ENCODE measurements around the gene CCR7. TPM values are rescaled to one million over a fixed set of nuclear protein-coding genes. Genes with fewer than 3 reads are reported as not detected.

Gene CCR7
- total RNA-seq, 4 donors from 2014 or later, result 0.11 TPM; not detected in 3

- TF ChIP-seq CTCF (IDR thresholded peaks at IDR 0.05 in 4 of 5, conservative IDR thresholded peaks at IDR 0.05 in 1 of 5), result no peak
- no peak for TF ChIP-seq POLR2A (IDR thresholded peaks at IDR 0.05)
- Histone ChIP-seq H3K36me3 (no peaks in the 10 kb centered on the region), H3K27ac (peak overlapping the region in 2 of 4 donors; percentile 33 to 70), H3K27me3 (no peaks in the 10 kb centered on the region), H3K9me3 (no peaks in the 10 kb centered on the region), H3K4me3 (no peak overlapping the region), H3K4me1 (no peaks in the 10 kb centered on the region)
- in situ Hi-C loops (cut with MboI; ENCODE audit: low sequenced_read_pairs in 4 of 4) (no loop called here), intact Hi-C loops (cut with DNase I; ENCODE audit: low total_unique reads) (no loop called here)
- no peak for ATAC-seq
- no peak for DNase-seq
These were observed 32.5 kb upstream of the CCR7 start for GRCh38 chr17:40597556-40598300.

- no peak for TF ChIP-seq CTCF (IDR thresholded peaks at IDR 0.05 in 4 of 5, conservative IDR thresholded peaks at IDR 0.05 in 1 of 5)
- no peak for TF ChIP-seq POLR2A (IDR thresholded peaks at IDR 0.05)
- no peak overlapping the region for H3K27ac ChIP-seq
- no peak for ATAC-seq
- DNase-seq, result no peak
- no peaks in the 10 kb centered on the region for H3K9me3 ChIP-seq
- H3K27me3 ChIP-seq, result no peaks in the 10 kb centered on the region
- in situ Hi-C loops (cut with MboI; ENCODE audit: low sequenced_read_pairs in 4 of 4) (no loop called here), intact Hi-C loops (cut with DNase I; ENCODE audit: low total_unique reads) (no loop called here)
- H3K4me1 ChIP-seq, result no peaks in the 10 kb centered on the region
- H3K36me3 ChIP-seq, result no peaks in the 10 kb centered on the region
- no peak overlapping the region for H3K4me3 ChIP-seq
These were observed 31.9 kb upstream of the CCR7 start for GRCh38 chr17:40597156-40597555.

GRCh38 chr17:40596261-40596919, 31.1 kb upstream of the CCR7 start:
- in situ Hi-C loops (cut with MboI; ENCODE audit: low sequenced_read_pairs in 4 of 4), result no loop called here
- TF ChIP-seq CTCF (IDR thresholded peaks at IDR 0.05 in 4 of 5, conservative IDR thresholded peaks at IDR 0.05 in 1 of 5), result no peak
- TF ChIP-seq POLR2A (IDR thresholded peaks at IDR 0.05), result no peak
- Histone ChIP-seq H3K27me3 (no peaks in the 10 kb centered on the region), H3K4me1 (no peaks in the 10 kb centered on the region), H3K36me3 (no peaks in the 10 kb centered on the region), H3K9me3 (no peaks in the 10 kb centered on the region), H3K4me3 (no peak overlapping the region), H3K27ac (no peak overlapping the region)
- no peak for DNase-seq
- peak in 1 of 2 donors; percentile 26 for ATAC-seq
- intact Hi-C loops (cut with DNase I; ENCODE audit: low total_unique reads), result no loop called here

- DNase-seq, result no peak
- Histone ChIP-seq H3K4me3 (no peak overlapping the region), H3K27ac (no peak overlapping the region), H3K4me1 (peaks cover 0 to 4% of the 10 kb centered on the region in 2 donors), H3K27me3 (peaks cover 0 to 4% (median 0%) of the 10 kb centered on the region in 3 donors), H3K36me3 (no peaks in the 10 kb centered on the region), H3K9me3 (no peaks in the 10 kb centered on the region)
- in situ Hi-C loops (cut with MboI; ENCODE audit: low sequenced_read_pairs in 4 of 4) (no loop called here), intact Hi-C loops (cut with DNase I; ENCODE audit: low total_unique reads) (no loop called here)
- TF ChIP-seq CTCF (IDR thresholded peaks at IDR 0.05 in 4 of 5, conservative IDR thresholded peaks at IDR 0.05 in 1 of 5), result no peak
- no peak for TF ChIP-seq POLR2A (IDR thresholded peaks at IDR 0.05)
- no peak for ATAC-seq
These were observed 25.5 kb upstream of the CCR7 start for GRCh38 chr17:40590742-40591141.

All from gastrocnemius medialis (tissue), 4 donors.